Measurements from ENCODE around the gene KRT75. TPM values are rescaled to one million over a fixed set of nuclear protein-coding genes. Genes with fewer than 3 reads are reported as not detected.

The KRT75 gene
- polyA plus RNA-seq, 1 donor (not counting 4 experiments of a cell fraction or from before 2014, with no cell fraction given): 59.4 TPM

GRCh38 chr12:52428121-52428520 lies 6.0 kb downstream of the KRT75 start:
- no peak overlapping the region for H3K4me2 ChIP-seq (ENCODE audit: control insufficient read depth, extremely low read depth, insufficient read depth, low read depth, low read length)
- H3K9me1 ChIP-seq (ENCODE audit: control insufficient read depth, extremely low read depth, insufficient read depth, low read length): no peaks in the 10 kb centered on the region
- H3K36me3 ChIP-seq (ENCODE audit: control insufficient read depth in 2 of 2, extremely low read depth in 1 of 2, insufficient read depth in 2 of 2, low read length in 2 of 2): peaks cover 0 to 3% of the 10 kb centered on the region in 2 experiments
- H3K4me1 ChIP-seq (ENCODE audit: control insufficient read depth, extremely low read depth, insufficient read depth, low read length): peaks cover 8% of the 10 kb centered on the region
- DNase-seq (ENCODE audit: low read depth, low spot score) (no peak), FAIRE-seq (no peak)
- H3K9me3 ChIP-seq (ENCODE audit: control insufficient read depth, low read depth, low read length): no peaks in the 10 kb centered on the region
- H3K9ac ChIP-seq (ENCODE audit: control insufficient read depth, extremely low read depth, insufficient read depth, low read length): no peak overlapping the region
- H4K20me1 ChIP-seq (ENCODE audit: control insufficient read depth, extremely low read depth, insufficient read depth, low read length): no peaks in the 10 kb centered on the region
- no peaks in the 10 kb centered on the region for H3K27me3 ChIP-seq (ENCODE audit: control insufficient read depth, extremely low read depth, insufficient read depth, low read length)
- no peaks in the 10 kb centered on the region for H3K79me2 ChIP-seq (ENCODE audit: control insufficient read depth, insufficient read depth, low read length)
- no peak overlapping the region for H3K27ac ChIP-seq (ENCODE audit: control insufficient read depth, insufficient read depth, low read length)
- no peak overlapping the region for H3K4me3 ChIP-seq (ENCODE audit: control insufficient read depth in 2 of 3, extremely low read depth in 1 of 3, insufficient read depth in 2 of 3, low read depth in 1 of 3, low read length in 3 of 3)
- no peak for TF ChIP-seq EZH2 (IDR thresholded peaks at IDR 0.05; ENCODE audit: low read length)
- TF ChIP-seq CTCF (optimal IDR thresholded peaks at IDR 0.05 in 1 of 3, IDR thresholded peaks at IDR 0.05 in 1 of 3, conservative IDR thresholded peaks at IDR 0.05 in 1 of 3; ENCODE audit: extremely low read depth in 1 of 3, insufficient read depth in 2 of 3, low read length in 3 of 3): no peak
- H2AFZ ChIP-seq (ENCODE audit: control insufficient read depth, low read length): no peak overlapping the region
- dilution Hi-C loops (cut with MboI; ENCODE audit: extremely low pct_ligation_motif_present, low sequenced_read_pairs): no loop called here

GRCh38 chr12:52427083-52427482 lies 7.1 kb downstream of the KRT75 start:
- H3K4me3 ChIP-seq (ENCODE audit: control insufficient read depth in 2 of 3, extremely low read depth in 1 of 3, insufficient read depth in 2 of 3, low read depth in 1 of 3, low read length in 3 of 3): no peak overlapping the region
- peak; percentile 76 for FAIRE-seq

More at GRCh38 chr12:52427083-52427482, 7.1 kb downstream of the KRT75 start:
- Histone ChIP-seq H3K9ac (ENCODE audit: control insufficient read depth, extremely low read depth, insufficient read depth, low read length) (no peak overlapping the region), H3K27ac (ENCODE audit: control insufficient read depth, insufficient read depth, low read length) (no peak overlapping the region), H3K4me2 (ENCODE audit: control insufficient read depth, extremely low read depth, insufficient read depth, low read depth, low read length) (no peak overlapping the region), H3K4me1 (ENCODE audit: control insufficient read depth, extremely low read depth, insufficient read depth, low read length) (peaks cover 8% of the 10 kb centered on the region), H3K36me3 (ENCODE audit: control insufficient read depth in 2 of 2, extremely low read depth in 1 of 2, insufficient read depth in 2 of 2, low read length in 2 of 2) (peaks cover 0 to 3% of the 10 kb centered on the region in 2 experiments), H3K9me3 (ENCODE audit: control insufficient read depth, low read depth, low read length) (no peaks in the 10 kb centered on the region), H3K9me1 (ENCODE audit: control insufficient read depth, extremely low read depth, insufficient read depth, low read length) (no peaks in the 10 kb centered on the region), H3K79me2 (ENCODE audit: control insufficient read depth, insufficient read depth, low read length) (no peaks in the 10 kb centered on the region), H3K27me3 (ENCODE audit: control insufficient read depth, extremely low read depth, insufficient read depth, low read length) (no peaks in the 10 kb centered on the region), H4K20me1 (ENCODE audit: control insufficient read depth, extremely low read depth, insufficient read depth, low read length) (no peaks in the 10 kb centered on the region), H2AFZ (ENCODE audit: control insufficient read depth, low read length) (no peak overlapping the region)
- no peak for DNase-seq (ENCODE audit: low read depth, low spot score)
- dilution Hi-C loops (cut with MboI; ENCODE audit: extremely low pct_ligation_motif_present, low sequenced_read_pairs): no loop called here
- TF ChIP-seq CTCF (optimal IDR thresholded peaks at IDR 0.05 in 1 of 3, IDR thresholded peaks at IDR 0.05 in 1 of 3, conservative IDR thresholded peaks at IDR 0.05 in 1 of 3; ENCODE audit: extremely low read depth in 1 of 3, insufficient read depth in 2 of 3, low read length in 3 of 3): no peak
- TF ChIP-seq EZH2 (IDR thresholded peaks at IDR 0.05; ENCODE audit: low read length): no peak
